MG63 (cell line): ENCODE data around the gene CPB2. TPM values are rescaled to one million over a fixed set of nuclear protein-coding genes. Genes with fewer than 3 reads are reported as not detected.

Experiments used
- DNase-seq: peaks from one replicate; pipeline ENCODE4 v3.0.0-alpha.2; 2020
- H3K27me3 ChIP-seq: fragments of 250-450 bp; sonication (Bioruptor Pico); 2 replicates; pipeline ENCODE4 v1.5.1; 2020; ENCODE audit warnings: mild to moderate bottlenecking, moderate library complexity
- H3K36me3 ChIP-seq: fragments of 250-450 bp; sonication (Bioruptor Pico); 2 replicates; pipeline ENCODE4 v1.5.1; 2020; ENCODE audit warnings: mild to moderate bottlenecking, moderate library complexity
- H3K4me3 ChIP-seq: fragments of 250-450 bp; sonication (Bioruptor Pico); 2 replicates; pipeline ENCODE4 v1.5.1; 2020; ENCODE audit warnings: mild to moderate bottlenecking, moderate library complexity
- H3K9me3 ChIP-seq: fragments of 250-450 bp; sonication (Bioruptor Pico); 2 replicates; pipeline ENCODE4 v1.5.1; 2020; ENCODE audit warnings: mild to moderate bottlenecking, moderate library complexity
- total RNA-seq: library from RNA; depleted of rRNA; stranded (reverse); fragments of >200 nt; shearing (Covaris generic); gene quantifications from 2 replicates; pipeline ENCODE4 v1.2.3, GENCODE V29; 2014; ENCODE audit warnings: low replicate concordance

Gene CPB2
- total RNA-seq, 1 experiment from 2014 or later = not detected

GRCh38 chr13:46085737-46086136 is 19.1 kb downstream of the CPB2 start:
- Histone ChIP-seq H3K27me3 (no peaks in the 10 kb centered on the region; the same call in 1 of the 2 replicates), H3K36me3 (no peaks in the 10 kb centered on the region), H3K4me3 (no peak overlapping the region), H3K9me3 (no peaks in the 10 kb centered on the region)
- no peak for DNase-seq

GRCh38 chr13:46082324-46082723 is 22.5 kb downstream of the CPB2 start:
- Histone ChIP-seq H3K27me3 (no peaks in the 10 kb centered on the region), H3K9me3 (no peaks in the 10 kb centered on the region), H3K4me3 (no peak overlapping the region), H3K36me3 (no peaks in the 10 kb centered on the region)
- no peak for DNase-seq

GRCh38 chr13:46079770-46080169 is 25.1 kb downstream of the CPB2 start:
- Histone ChIP-seq H3K4me3 (no peak overlapping the region), H3K27me3 (no peaks in the 10 kb centered on the region; the same call in 1 of the 2 replicates), H3K9me3 (no peaks in the 10 kb centered on the region), H3K36me3 (no peaks in the 10 kb centered on the region)
- DNase-seq = no peak

GRCh38 chr13:46077265-46077664 is 27.6 kb downstream of the CPB2 start:
- no peak overlapping the region for H3K4me3 ChIP-seq
- H3K36me3 ChIP-seq = no peaks in the 10 kb centered on the region
- DNase-seq = no peak
- no peaks in the 10 kb centered on the region for H3K9me3 ChIP-seq
- no peaks in the 10 kb centered on the region; the same call in 1 of the 2 replicates for H3K27me3 ChIP-seq

- Histone ChIP-seq H3K4me3 (no peak overlapping the region), H3K9me3 (no peaks in the 10 kb centered on the region), H3K36me3 (no peaks in the 10 kb centered on the region), H3K27me3 (no peaks in the 10 kb centered on the region; the same call in 1 of the 2 replicates)
- DNase-seq = no peak
These were observed 28.0 kb downstream of the CPB2 start for GRCh38 chr13:46076827-46077226.

- no peak for DNase-seq
- Histone ChIP-seq H3K36me3 (no peaks in the 10 kb centered on the region), H3K4me3 (no peak overlapping the region), H3K27me3 (no peaks in the 10 kb centered on the region; the same call in 1 of the 2 replicates), H3K9me3 (no peaks in the 10 kb centered on the region)
These were observed 29.0 kb downstream of the CPB2 start for GRCh38 chr13:46075811-46076210.

- Histone ChIP-seq H3K27me3 (no peaks in the 10 kb centered on the region), H3K9me3 (no peaks in the 10 kb centered on the region), H3K36me3 (no peaks in the 10 kb centered on the region), H3K4me3 (no peak overlapping the region)
- peak; percentile 73 for DNase-seq
These were observed 33.1 kb downstream of the CPB2 start for GRCh38 chr13:46071590-46072249.

GRCh38 chr13:46063292-46063691 is 41.5 kb downstream of the CPB2 start:
- Histone ChIP-seq H3K4me3 (no peak overlapping the region), H3K27me3 (no peaks in the 10 kb centered on the region), H3K9me3 (no peaks in the 10 kb centered on the region), H3K36me3 (no peaks in the 10 kb centered on the region)
- DNase-seq = no peak

- Histone ChIP-seq H3K36me3 (no peaks in the 10 kb centered on the region), H3K27me3 (no peaks in the 10 kb centered on the region), H3K4me3 (no peak overlapping the region), H3K9me3 (no peaks in the 10 kb centered on the region)
- peak; percentile 7 for DNase-seq
These were observed 42.6 kb downstream of the CPB2 start for GRCh38 chr13:46062185-46062584.

- Histone ChIP-seq H3K4me3 (no peak overlapping the region), H3K27me3 (no peaks in the 10 kb centered on the region), H3K36me3 (no peaks in the 10 kb centered on the region), H3K9me3 (no peaks in the 10 kb centered on the region)
- no peak for DNase-seq
These were observed 45.4 kb downstream of the CPB2 start for GRCh38 chr13:46059405-46059804.

GRCh38 chr13:46058268-46058667 is 46.6 kb downstream of the CPB2 start:
- no peak for DNase-seq
- no peaks in the 10 kb centered on the region for H3K27me3 ChIP-seq
- no peaks in the 10 kb centered on the region for H3K36me3 ChIP-seq
- H3K9me3 ChIP-seq = no peaks in the 10 kb centered on the region
- no peak overlapping the region for H3K4me3 ChIP-seq

- no peak for DNase-seq
- H3K9me3 ChIP-seq = no peaks in the 10 kb centered on the region
- H3K4me3 ChIP-seq = no peak overlapping the region
These were observed 47.4 kb downstream of the CPB2 start for GRCh38 chr13:46057256-46058015.

GRCh38 chr13:46053162-46054012 is 51.4 kb downstream of the CPB2 start:
- no peak for DNase-seq
- Histone ChIP-seq H3K36me3 (no peaks in the 10 kb centered on the region), H3K9me3 (no peaks in the 10 kb centered on the region), H3K4me3 (peak overlapping the region; percentile 97), H3K27me3 (no peaks in the 10 kb centered on the region)

More at GRCh38 chr13:46057256-46058015, 47.4 kb downstream of the CPB2 start:
- no peaks in the 10 kb centered on the region for H3K36me3 ChIP-seq
- no peaks in the 10 kb centered on the region for H3K27me3 ChIP-seq

GRCh38 chr13:46052319-46053161 is 52.3 kb downstream of the CPB2 start, which contains the start of gene ZC3H13:
TSS of gene ZC3H13 (minus strand) at chr13:46052746. CDS start at chr13:46045507, 7,239 bp downstream.
- H3K36me3 ChIP-seq = no peaks in the 10 kb centered on the region
- no peaks in the 10 kb centered on the region for H3K27me3 ChIP-seq
- peak within 1 kb of the TSS; percentile 97 for H3K4me3 ChIP-seq
- peak; percentile 96 for DNase-seq
- H3K9me3 ChIP-seq = no peaks in the 10 kb centered on the region

- Histone ChIP-seq H3K4me3 (peak overlapping the region; percentile 97), H3K27me3 (no peaks in the 10 kb centered on the region), H3K36me3 (no peaks in the 10 kb centered on the region), H3K9me3 (no peaks in the 10 kb centered on the region)
- no peak for DNase-seq
These were observed 52.9 kb downstream of the CPB2 start for GRCh38 chr13:46051968-46052318.

GRCh38 chr13:46050771-46051170 is 54.1 kb downstream of the CPB2 start:
- no peaks in the 10 kb centered on the region for H3K36me3 ChIP-seq
- H3K4me3 ChIP-seq = peak overlapping the region; percentile 97
- no peak for DNase-seq
- H3K9me3 ChIP-seq = no peaks in the 10 kb centered on the region
- H3K27me3 ChIP-seq = no peaks in the 10 kb centered on the region
